Cardiac muscle cell (in vitro differentiated cells and primary cell): ENCODE results near the gene TET1. TPM values are rescaled to one million over a fixed set of nuclear protein-coding genes. Genes with fewer than 3 reads are reported as not detected.
A peak's percentile ranks its signal among the peaks of the same experiment; 100 is the strongest.
"Not testable (repeated sequence)": the region's sequence is repeated elsewhere in the genome, so short reads cannot be mapped to it uniquely, and the experiment has no call there.

Source experiments
- DNase-seq, 2 donors: peaks; one replicate each; pipeline versions ENCODE4 v3.0.0 to v3.0.0-alpha.2; 2010 to 2017; ENCODE audit warnings: low read depth in 1 of 2, low spot score in 1 of 2
- H3K27ac ChIP-seq: fragments of 200-600 bp; sonication (generic); 2 replicates; pipeline ENCODE4 v1.5.1; 2016
- H3K27me3 ChIP-seq: fragments of 200-600 bp; sonication (generic); 2 replicates; pipeline ENCODE4 v1.6.0; 2016; ENCODE audit warnings: control low read depth
- H3K36me3 ChIP-seq: fragments of 200-600 bp; sonication (generic); 2 replicates; pipeline ENCODE4 v1.5.1; 2016; ENCODE audit warnings: control low read depth
- H3K4me1 ChIP-seq: fragments of 200-600 bp; sonication (generic); 2 replicates; pipeline ENCODE4 v1.8.1; 2017; ENCODE audit warnings: low read depth, mild to moderate bottlenecking, mixed run types
- H3K4me3 ChIP-seq: fragments of 200-600 bp; sonication (generic); 2 replicates; pipeline ENCODE4 v1.5.1; 2016; ENCODE audit warnings: mild to moderate bottlenecking
- H3K9me3 ChIP-seq: fragments of 200-600 bp; sonication (generic); 2 replicates; pipeline ENCODE4 v1.5.1; 2017; ENCODE audit warnings: low read depth, mild to moderate bottlenecking, control low read depth
- CTCF ChIP-seq: IDR thresholded peaks from 2 replicates; pipeline ENCODE4 v1.5.1; 2012; ENCODE audit warnings: low read depth, mild to moderate bottlenecking, low read length
- polyA plus RNA-seq: library from polyadenylated mRNA; unstranded; fragments of >200 nt; fragmentation: Nextera tagmentation; extraction: Ambion mirVana; gene quantifications from 2 replicates; pipeline ENCODE4 v1.2.1, GENCODE V29; 2016
- total RNA-seq: library from RNA; depleted of rRNA; stranded (reverse); fragments of >200 nt; gene quantifications from 2 replicates; pipeline ENCODE4 v1.2.3, GENCODE V29; 2016

Gene TET1
- total and polyA plus RNA-seq, 2 experiments from 2014 or later = 10.9 to 34.8 TPM

GRCh38 chr10:68566955-68567354, 6.8 kb downstream of the TET1 start:
- no peak for DNase-seq
- Histone ChIP-seq H3K4me1 (peaks cover 14% of the 10 kb centered on the region), H3K27ac (no peak overlapping the region), H3K27me3 (no peaks in the 10 kb centered on the region), H3K4me3 (no peak overlapping the region), H3K36me3 (no peaks in the 10 kb centered on the region), H3K9me3 (no peaks in the 10 kb centered on the region)
- TF ChIP-seq CTCF = no peak

GRCh38 chr10:68572151-68572550, 12.0 kb downstream of the TET1 start:
- Histone ChIP-seq H3K9me3 (no peaks in the 10 kb centered on the region), H3K27me3 (no peaks in the 10 kb centered on the region), H3K4me3 (no peak overlapping the region), H3K27ac (no peak overlapping the region), H3K36me3 (peaks cover 20% of the 10 kb centered on the region), H3K4me1 (no peaks in the 10 kb centered on the region)
- no peak for TF ChIP-seq CTCF
- no peak for DNase-seq

GRCh38 chr10:68574051-68574450, 13.9 kb downstream of the TET1 start:
- TF ChIP-seq CTCF = no peak
- H3K27ac ChIP-seq = peak overlapping the region; percentile 36
- no peak for DNase-seq

GRCh38 chr10:68576118-68576517, 16.0 kb downstream of the TET1 start:
- Histone ChIP-seq H3K27me3 (no peaks in the 10 kb centered on the region), H3K36me3 (peaks cover 20% of the 10 kb centered on the region), H3K4me1 (no peaks in the 10 kb centered on the region), H3K9me3 (no peaks in the 10 kb centered on the region), H3K4me3 (no peak overlapping the region), H3K27ac (no peak overlapping the region)
- DNase-seq = no peak
- TF ChIP-seq CTCF = no peak

More at GRCh38 chr10:68574051-68574450, 13.9 kb downstream of the TET1 start:
- no peaks in the 10 kb centered on the region for H3K27me3 ChIP-seq
- no peak overlapping the region for H3K4me3 ChIP-seq
- H3K36me3 ChIP-seq = peaks cover 20% of the 10 kb centered on the region
- H3K9me3 ChIP-seq = no peaks in the 10 kb centered on the region
- no peaks in the 10 kb centered on the region for H3K4me1 ChIP-seq

- TF ChIP-seq CTCF = no peak
- peak overlapping the region; percentile 54 for H3K27ac ChIP-seq
- no peaks in the 10 kb centered on the region for H3K27me3 ChIP-seq
- no peaks in the 10 kb centered on the region for H3K4me1 ChIP-seq
- H3K4me3 ChIP-seq = no peak overlapping the region
- H3K36me3 ChIP-seq = peaks cover 17% of the 10 kb centered on the region
- H3K9me3 ChIP-seq = no peaks in the 10 kb centered on the region
- peak in 1 of 2 donors; percentile 62 for DNase-seq
Observed at GRCh38 chr10:68578974-68579373, 18.8 kb downstream of the TET1 start.

- not testable (repeated sequence) for H3K9me3 ChIP-seq, H3K4me3 ChIP-seq, H3K4me1 ChIP-seq, H3K27me3 ChIP-seq, H3K27ac ChIP-seq, DNase-seq
- peaks cover 25% of the 10 kb centered on the region for H3K36me3 ChIP-seq
Observed at GRCh38 chr10:68584187-68584586, 24.1 kb downstream of the TET1 start.
